PC-9 (cell line): ENCODE measurements around the gene POTEM. TPM values are rescaled to one million over a fixed set of nuclear protein-coding genes. Genes with fewer than 3 reads are reported as not detected.
"Not testable (repeated sequence)": the region's sequence is repeated elsewhere in the genome, so short reads cannot be mapped to it uniquely, and the experiment has no call there.

Experiments
- BruUV-seq: library from RNA; stranded (reverse); fragments of 400-500 nt; replicated peaks from 2 replicates; lab custom pipeline; 2021; lab: Mats Ljungman, UMichigan
- CTCF ChIA-PET: fragments of 300-600 bp; sonication (Branson Sonifier 250); formaldehyde crosslinking; loops from one replicate; lab custom pipeline; 2022; ENCODE audit warnings: antibody characterized with exemption; lab: Charles Lee
- POLR2A ChIA-PET: fragments of 300-600 bp; sonication (Branson Sonifier 250); formaldehyde crosslinking; loops from one replicate; lab custom pipeline; 2022; ENCODE audit warnings: antibody characterized with exemption; ENCODE audit not compliant: unreplicated experiment; lab: Charles Lee
- DNase-seq, 2 experiments: peaks; one replicate each; pipeline versions ENCODE4 v3.0.0 to v3.0.0-alpha.2; 2015 to 2022; ENCODE audit warnings: mixed read lengths in 1 of 2
- H2AFZ ChIP-seq: fragments of 200-600 bp; sonication (generic); 2 replicates; pipeline ENCODE4 v1.8.1; 2017; ENCODE audit warnings: antibody characterized with exemption
- H3F3A ChIP-seq: fragments of 200-600 bp; sonication (generic); 2 replicates; pipeline ENCODE4 v1.8.1; 2017; ENCODE audit warnings: antibody characterized with exemption, mild to moderate bottlenecking, low read depth; ENCODE audit not compliant: insufficient read depth
- H3K27ac ChIP-seq: fragments of 200-600 bp; sonication (generic); 2 replicates; pipeline ENCODE4 v1.6.1; 2016; ENCODE audit warnings: mixed run types
- H3K27me3 ChIP-seq: fragments of 200-600 bp; sonication (generic); 2 replicates; pipeline ENCODE4 v1.6.1; 2016; ENCODE audit warnings: low read depth, mixed run types; ENCODE audit not compliant: insufficient read depth
- H3K36me3 ChIP-seq: fragments of 200-600 bp; sonication (generic); 2 replicates; pipeline ENCODE4 v1.6.1; 2016; ENCODE audit warnings: low read depth, mixed run types
- H3K4me1 ChIP-seq: fragments of 200-600 bp; sonication (generic); replicated peaks from 2 replicates; pipeline ENCODE4 v1.6.1; 2016; ENCODE audit warnings: mixed run types; ENCODE audit not compliant: insufficient read depth
- H3K4me2 ChIP-seq: fragments of 200-600 bp; sonication (generic); 2 replicates; pipeline ENCODE4 v1.6.1; 2017; ENCODE audit warnings: mixed run types
- H3K4me3 ChIP-seq: fragments of 200-600 bp; sonication (generic); 2 replicates; pipeline ENCODE4 v1.6.1; 2016; ENCODE audit warnings: mixed run types
- H3K79me2 ChIP-seq: fragments of 200-600 bp; sonication (generic); 2 replicates; pipeline ENCODE4 v1.6.1; 2017; ENCODE audit warnings: low read depth, mixed run types
- H3K9me2 ChIP-seq: fragments of 200-600 bp; sonication (generic); 2 replicates; pipeline ENCODE4 v1.8.1; 2017; ENCODE audit warnings: mild to moderate bottlenecking; ENCODE audit not compliant: insufficient read depth
- H3K9me3 ChIP-seq: fragments of 200-600 bp; sonication (generic); 2 replicates; pipeline ENCODE4 v1.8.1; 2016; ENCODE audit warnings: low read depth; ENCODE audit not compliant: insufficient read depth
- H4K20me1 ChIP-seq: fragments of 200-600 bp; sonication (generic); 2 replicates; pipeline ENCODE4 v1.8.1; 2017; ENCODE audit not compliant: insufficient read depth
- intact Hi-C: fragments of 100-400 bp; cut with micrococcal nuclease; formaldehyde crosslinking; loops from one replicate; pipeline ENCODE4 v1.10.0; 2022; ENCODE audit not compliant: unreplicated experiment
- total RNA-seq: library from RNA; stranded (reverse); gene quantifications from 2 replicates; pipeline ENCODE4 v1.2.3, GENCODE V29; 2021

POTEM gene
- total RNA-seq, 1 experiment from 2014 or later = not detected

DNA sequence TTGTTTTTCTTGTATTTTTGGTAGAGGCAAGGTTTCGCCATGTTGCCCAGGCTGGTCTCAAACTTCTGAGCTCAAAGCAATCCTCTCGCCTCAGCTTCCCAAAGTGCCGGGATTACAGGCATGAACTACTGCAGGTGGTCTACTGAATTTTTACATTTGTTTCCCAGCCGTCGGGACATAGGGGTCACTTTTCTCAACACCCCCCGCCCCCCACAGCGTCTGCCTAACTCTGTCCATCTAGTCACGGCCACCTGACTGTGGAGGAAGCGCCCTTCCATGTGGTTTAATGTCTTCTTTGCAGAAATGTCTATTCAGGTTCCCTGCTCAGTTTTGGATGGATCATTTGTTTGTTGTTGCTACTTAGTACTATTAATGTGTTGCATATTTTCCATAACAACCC lies 14.1 kb upstream of the POTEM start:
- H3K27ac ChIP-seq, H3K9me3 ChIP-seq, H2AFZ ChIP-seq, intact Hi-C loops, H3K4me1 ChIP-seq, H3K9me2 ChIP-seq, POLR2A ChIA-PET, CTCF ChIA-PET, H3K79me2 ChIP-seq, H3K36me3 ChIP-seq, H3K4me3 ChIP-seq, H3K4me2 ChIP-seq, H3K27me3 ChIP-seq, H3F3A ChIP-seq, H4K20me1 ChIP-seq, BruUV-seq: not testable (repeated sequence)
- DNase-seq = peak in 1 of 2 experiments; percentile 10

DNA sequence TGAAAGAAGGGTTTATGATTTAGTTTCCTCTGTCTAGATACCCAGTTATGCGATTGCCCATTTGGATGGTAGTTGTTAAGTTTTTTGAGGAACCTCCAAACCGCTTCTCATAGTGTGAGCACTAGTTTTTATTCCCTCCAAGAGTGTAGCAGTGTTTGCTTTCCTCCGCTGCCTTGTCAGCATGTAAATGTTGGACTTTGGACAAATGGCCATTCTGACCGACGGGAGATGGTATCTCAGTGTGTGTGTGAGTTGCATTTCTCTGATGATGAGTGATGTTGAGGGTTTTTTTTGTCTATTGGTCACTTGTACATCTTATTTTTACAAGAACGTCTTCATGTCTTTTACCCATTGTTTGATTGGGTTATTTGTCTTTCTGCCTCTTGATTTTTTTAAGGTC lies 11.4 kb upstream of the POTEM start:
- H4K20me1 ChIP-seq, H3K36me3 ChIP-seq, H3K27me3 ChIP-seq, H3K27ac ChIP-seq, H3K4me1 ChIP-seq, H3K4me3 ChIP-seq, H3K79me2 ChIP-seq, H2AFZ ChIP-seq, H3K4me2 ChIP-seq, POLR2A ChIA-PET, H3K9me3 ChIP-seq, H3F3A ChIP-seq, intact Hi-C loops, DNase-seq, BruUV-seq, H3K9me2 ChIP-seq, CTCF ChIA-PET: not testable (repeated sequence)

DNA sequence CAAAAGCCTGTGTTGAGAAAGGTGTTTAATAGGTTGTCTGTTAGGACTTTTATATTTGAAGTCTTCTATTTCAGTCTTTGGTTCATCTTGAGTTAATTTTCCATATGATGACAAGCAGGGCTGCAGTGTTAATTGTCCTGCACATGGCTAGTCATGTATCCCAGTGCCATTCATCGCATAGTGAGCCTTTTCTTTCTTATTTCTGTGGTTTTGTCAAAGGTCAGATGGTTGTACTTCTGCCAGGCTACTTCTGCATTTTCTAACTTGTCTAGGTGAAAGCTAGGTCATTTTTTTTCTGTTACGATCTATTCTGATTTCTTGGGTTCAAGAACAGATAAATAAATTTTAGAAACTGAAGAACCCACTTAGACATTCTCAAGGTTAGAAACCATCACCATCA lies 5.7 kb upstream of the POTEM start:
- H3K4me2 ChIP-seq, POLR2A ChIA-PET, H3K9me2 ChIP-seq, H3F3A ChIP-seq, DNase-seq, CTCF ChIA-PET, H3K36me3 ChIP-seq, H2AFZ ChIP-seq, intact Hi-C loops, H3K4me1 ChIP-seq, H4K20me1 ChIP-seq, H3K79me2 ChIP-seq, H3K27me3 ChIP-seq, H3K27ac ChIP-seq, H3K4me3 ChIP-seq, H3K9me3 ChIP-seq, BruUV-seq: not testable (repeated sequence)

DNA sequence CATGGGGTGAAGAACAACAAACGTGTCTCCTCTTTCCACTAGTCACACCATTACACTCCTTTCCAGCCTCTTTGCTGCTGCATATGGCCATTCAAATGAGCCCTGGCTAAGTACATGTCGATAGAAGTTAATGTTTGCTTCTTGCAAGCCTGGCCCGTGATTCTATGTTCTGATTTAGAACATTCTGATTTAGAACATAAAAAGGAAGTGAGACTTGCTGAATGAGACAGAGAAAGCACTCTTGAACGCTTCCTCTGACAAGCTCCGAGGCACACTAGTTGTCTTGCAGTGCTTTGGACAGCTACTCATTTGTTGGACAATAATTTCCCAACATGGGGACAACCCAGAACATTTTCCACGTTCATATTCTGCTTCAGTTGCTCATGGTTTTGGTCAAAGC lies 5.1 kb upstream of the POTEM start:
- H2AFZ ChIP-seq, H4K20me1 ChIP-seq, CTCF ChIA-PET, POLR2A ChIA-PET, H3K4me3 ChIP-seq, DNase-seq, H3K79me2 ChIP-seq, H3K27me3 ChIP-seq, H3K4me1 ChIP-seq, intact Hi-C loops, BruUV-seq, H3K9me2 ChIP-seq, H3K4me2 ChIP-seq, H3F3A ChIP-seq, H3K36me3 ChIP-seq, H3K9me3 ChIP-seq, H3K27ac ChIP-seq: not testable (repeated sequence)

DNA sequence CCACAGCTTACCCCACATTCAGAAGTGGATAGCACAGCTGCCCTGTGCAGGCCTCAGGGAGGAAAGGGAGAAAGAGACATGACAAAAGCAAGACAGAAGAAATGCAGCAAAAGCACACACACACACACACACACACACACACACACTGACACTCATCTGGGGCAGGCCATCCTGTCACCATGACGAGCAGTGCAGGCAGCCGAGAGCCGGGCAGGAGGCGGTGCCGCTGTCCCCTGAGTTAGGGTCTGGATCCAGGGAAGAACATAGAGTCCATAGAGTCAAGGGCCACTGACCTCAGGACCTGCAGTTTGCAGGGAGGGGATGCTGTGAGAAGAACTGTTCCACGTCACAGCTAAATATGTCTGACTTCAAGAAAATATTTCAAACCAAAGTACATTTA lies 4.0 kb upstream of the POTEM start:
- CTCF ChIA-PET, H3K79me2 ChIP-seq, H2AFZ ChIP-seq, H3K27ac ChIP-seq, H3F3A ChIP-seq, H3K4me1 ChIP-seq, H3K4me3 ChIP-seq, H3K9me2 ChIP-seq, DNase-seq, H3K27me3 ChIP-seq, H4K20me1 ChIP-seq, BruUV-seq, POLR2A ChIA-PET, H3K4me2 ChIP-seq, H3K9me3 ChIP-seq, intact Hi-C loops, H3K36me3 ChIP-seq: not testable (repeated sequence)

DNA sequence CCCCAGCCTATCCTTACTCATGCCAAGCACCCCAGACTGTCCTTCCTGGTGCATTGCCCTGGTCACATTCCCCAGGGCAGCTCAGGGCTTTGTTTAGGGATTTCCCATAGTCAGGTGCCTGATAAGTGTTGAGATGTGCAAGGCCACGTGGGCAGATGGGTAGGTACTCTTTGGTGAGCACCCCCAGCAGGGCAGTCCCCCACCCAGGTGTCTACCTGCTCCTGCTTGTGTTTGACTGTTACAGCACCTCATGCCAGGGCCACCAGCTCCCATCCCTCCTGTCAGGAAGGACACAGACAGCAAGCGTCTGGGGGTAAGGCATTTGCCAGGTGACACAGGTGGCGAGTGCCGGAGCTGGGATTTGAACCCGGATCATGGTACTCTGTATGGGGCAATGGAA lies 2.4 kb upstream of the POTEM start:
- H3K27ac ChIP-seq, CTCF ChIA-PET, intact Hi-C loops, H3K27me3 ChIP-seq, H2AFZ ChIP-seq, H4K20me1 ChIP-seq, H3F3A ChIP-seq, BruUV-seq, H3K36me3 ChIP-seq, H3K9me3 ChIP-seq, POLR2A ChIA-PET, DNase-seq, H3K4me1 ChIP-seq, H3K4me3 ChIP-seq, H3K79me2 ChIP-seq, H3K4me2 ChIP-seq, H3K9me2 ChIP-seq: not testable (repeated sequence)

DNA sequence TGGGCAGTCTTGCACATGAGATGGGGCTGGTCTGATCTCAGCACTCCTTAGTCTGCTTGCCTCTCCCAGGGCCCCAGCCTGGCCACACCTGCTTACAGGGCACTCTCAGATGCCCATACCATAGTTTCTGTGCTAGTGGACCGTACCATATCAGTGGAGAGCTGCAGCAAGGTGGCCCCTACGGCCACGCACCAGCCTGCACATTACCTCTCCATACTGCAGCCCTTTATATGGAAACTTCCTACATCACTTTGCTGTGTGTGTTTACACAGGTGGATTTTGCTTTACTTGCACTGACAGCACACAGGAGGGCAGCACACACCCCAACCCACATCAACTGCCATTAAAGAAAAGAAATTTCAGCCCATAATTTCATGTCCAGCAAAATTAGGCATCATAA lies 35.3 kb downstream of the POTEM start:
- CTCF ChIA-PET, H2AFZ ChIP-seq: not testable (repeated sequence)

DNA sequence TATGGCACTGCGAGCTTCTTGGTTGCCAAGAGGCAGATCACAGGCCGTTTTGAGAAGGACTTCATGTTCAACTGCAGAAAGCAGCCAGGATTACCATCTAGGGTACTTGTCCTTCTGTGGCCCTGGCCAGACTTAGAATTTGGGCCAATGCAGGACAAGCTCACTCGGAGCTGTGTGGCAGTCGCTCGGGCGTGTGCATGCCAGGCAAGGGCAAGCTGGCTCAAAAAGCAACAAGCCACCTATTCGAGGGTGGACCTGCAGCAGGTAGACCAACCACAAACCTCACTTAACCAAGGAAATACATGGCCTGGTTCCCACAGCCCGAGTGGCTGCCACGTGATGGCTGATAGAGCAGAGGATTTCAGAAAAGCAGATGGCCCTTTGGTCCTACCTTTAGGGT lies 39.3 kb downstream of the POTEM start:
- H3K4me1 ChIP-seq, BruUV-seq, H3K27ac ChIP-seq, H3K4me3 ChIP-seq, H3F3A ChIP-seq, H3K27me3 ChIP-seq, CTCF ChIA-PET, H3K4me2 ChIP-seq, H4K20me1 ChIP-seq, DNase-seq, H3K9me2 ChIP-seq, intact Hi-C loops, H3K9me3 ChIP-seq, H2AFZ ChIP-seq, POLR2A ChIA-PET, H3K79me2 ChIP-seq, H3K36me3 ChIP-seq: not testable (repeated sequence)

More for the DNA sequence above, 35.3 kb downstream of the POTEM start:
- H3K4me3 ChIP-seq, H3F3A ChIP-seq, H4K20me1 ChIP-seq, intact Hi-C loops, H3K9me2 ChIP-seq, H3K4me1 ChIP-seq, H3K27ac ChIP-seq, H3K4me2 ChIP-seq, BruUV-seq, DNase-seq, H3K36me3 ChIP-seq, H3K27me3 ChIP-seq, H3K79me2 ChIP-seq, POLR2A ChIA-PET, H3K9me3 ChIP-seq: not testable (repeated sequence)
